Measurements from ENCODE around the gene UTP18.

UTP18 gene

DNA sequence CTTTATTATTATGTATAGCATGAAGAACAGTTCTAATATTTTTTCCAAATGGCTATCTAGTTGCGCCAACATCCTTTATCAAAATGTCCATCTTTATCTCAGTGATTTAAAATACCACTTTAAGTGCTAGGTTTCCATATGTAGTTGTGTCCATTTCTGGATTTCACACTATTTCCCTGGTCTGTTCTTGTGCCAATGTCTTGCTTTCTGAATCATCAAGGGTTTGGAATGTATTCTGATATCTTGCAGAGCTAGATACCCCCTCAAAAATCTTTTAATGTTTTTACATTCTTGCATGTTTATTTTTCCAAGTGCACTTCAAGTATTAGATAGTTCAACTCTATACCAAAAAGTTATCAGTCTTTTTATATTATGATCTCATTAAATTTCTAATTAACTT, 14.8 kb upstream of the UTP18 start:
- no peak for DNase-seq (ENCODE audit: low read depth)
- TF ChIP-seq, protein P1, sequence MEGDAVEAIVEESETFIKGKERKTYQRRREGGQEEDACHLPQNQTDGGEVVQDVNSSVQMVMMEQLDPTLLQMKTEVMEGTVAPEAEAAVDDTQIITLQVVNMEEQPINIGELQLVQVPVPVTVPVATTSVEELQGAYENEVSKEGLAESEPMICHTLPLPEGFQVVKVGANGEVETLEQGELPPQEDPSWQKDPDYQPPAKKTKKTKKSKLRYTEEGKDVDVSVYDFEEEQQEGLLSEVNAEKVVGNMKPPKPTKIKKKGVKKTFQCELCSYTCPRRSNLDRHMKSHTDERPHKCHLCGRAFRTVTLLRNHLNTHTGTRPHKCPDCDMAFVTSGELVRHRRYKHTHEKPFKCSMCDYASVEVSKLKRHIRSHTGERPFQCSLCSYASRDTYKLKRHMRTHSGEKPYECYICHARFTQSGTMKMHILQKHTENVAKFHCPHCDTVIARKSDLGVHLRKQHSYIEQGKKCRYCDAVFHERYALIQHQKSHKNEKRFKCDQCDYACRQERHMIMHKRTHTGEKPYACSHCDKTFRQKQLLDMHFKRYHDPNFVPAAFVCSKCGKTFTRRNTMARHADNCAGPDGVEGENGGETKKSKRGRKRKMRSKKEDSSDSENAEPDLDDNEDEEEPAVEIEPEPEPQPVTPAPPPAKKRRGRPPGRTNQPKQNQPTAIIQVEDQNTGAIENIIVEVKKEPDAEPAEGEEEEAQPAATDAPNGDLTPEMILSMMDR (conservative IDR thresholded peaks at IDR 0.05; ENCODE audit: control insufficient read depth, insufficient read depth, low read depth, low read length) = no peak
- no peak overlapping the region for H3K4me3 ChIP-seq (ENCODE audit: control insufficient read depth, low read depth, low read length)

GRCh38 chr17:51250314-51250840, 10.0 kb upstream of the UTP18 start:
- DNase-seq (ENCODE audit: low read depth) = no peak
- TF ChIP-seq, protein P1 (conservative IDR thresholded peaks at IDR 0.05; ENCODE audit: control insufficient read depth, insufficient read depth, low read depth, low read length) = no peak

GRCh38 chr17:51251010-51251409, 9.3 kb upstream of the UTP18 start:
- TF ChIP-seq, protein P1 (conservative IDR thresholded peaks at IDR 0.05; ENCODE audit: control insufficient read depth, insufficient read depth, low read depth, low read length) = no peak
- no peak overlapping the region for H3K4me3 ChIP-seq (ENCODE audit: control insufficient read depth, low read depth, low read length)
- DNase-seq (ENCODE audit: low read depth) = no peak

More at GRCh38 chr17:51250314-51250840, 10.0 kb upstream of the UTP18 start:
- H3K4me3 ChIP-seq (ENCODE audit: control insufficient read depth, low read depth, low read length) = no peak overlapping the region

GRCh38 chr17:51255673-51256072, 4.7 kb upstream of the UTP18 start:
- H3K4me3 ChIP-seq (ENCODE audit: control insufficient read depth, low read depth, low read length) = no peak overlapping the region
- DNase-seq (ENCODE audit: low read depth) = no peak
- TF ChIP-seq, protein P1 (conservative IDR thresholded peaks at IDR 0.05; ENCODE audit: control insufficient read depth, insufficient read depth, low read depth, low read length) = no peak

DNA sequence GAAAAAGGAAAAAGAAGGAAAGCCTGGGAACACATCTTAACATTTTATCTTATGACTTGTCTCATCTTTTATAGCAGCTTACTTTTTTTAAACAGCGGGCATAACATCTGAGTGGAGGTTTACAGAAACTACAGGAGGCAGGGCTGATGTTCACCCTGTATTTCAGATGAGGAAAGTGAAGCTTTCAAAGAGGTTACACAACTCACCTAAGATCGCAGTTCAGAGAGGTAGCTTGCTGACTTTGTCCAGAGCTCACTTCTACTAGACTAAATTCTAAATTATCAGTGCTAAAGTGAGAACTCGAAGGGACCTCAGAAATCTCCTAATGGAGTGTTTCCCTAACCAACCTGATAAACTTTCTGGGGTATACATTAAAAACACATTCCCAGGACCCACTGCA, 4.2 kb upstream of the UTP18 start:
- no peak overlapping the region for H3K4me3 ChIP-seq (ENCODE audit: control insufficient read depth, low read depth, low read length)
- TF ChIP-seq, protein P1 (conservative IDR thresholded peaks at IDR 0.05; ENCODE audit: control insufficient read depth, insufficient read depth, low read depth, low read length) = no peak
- DNase-seq (ENCODE audit: low read depth) = no peak

DNA sequence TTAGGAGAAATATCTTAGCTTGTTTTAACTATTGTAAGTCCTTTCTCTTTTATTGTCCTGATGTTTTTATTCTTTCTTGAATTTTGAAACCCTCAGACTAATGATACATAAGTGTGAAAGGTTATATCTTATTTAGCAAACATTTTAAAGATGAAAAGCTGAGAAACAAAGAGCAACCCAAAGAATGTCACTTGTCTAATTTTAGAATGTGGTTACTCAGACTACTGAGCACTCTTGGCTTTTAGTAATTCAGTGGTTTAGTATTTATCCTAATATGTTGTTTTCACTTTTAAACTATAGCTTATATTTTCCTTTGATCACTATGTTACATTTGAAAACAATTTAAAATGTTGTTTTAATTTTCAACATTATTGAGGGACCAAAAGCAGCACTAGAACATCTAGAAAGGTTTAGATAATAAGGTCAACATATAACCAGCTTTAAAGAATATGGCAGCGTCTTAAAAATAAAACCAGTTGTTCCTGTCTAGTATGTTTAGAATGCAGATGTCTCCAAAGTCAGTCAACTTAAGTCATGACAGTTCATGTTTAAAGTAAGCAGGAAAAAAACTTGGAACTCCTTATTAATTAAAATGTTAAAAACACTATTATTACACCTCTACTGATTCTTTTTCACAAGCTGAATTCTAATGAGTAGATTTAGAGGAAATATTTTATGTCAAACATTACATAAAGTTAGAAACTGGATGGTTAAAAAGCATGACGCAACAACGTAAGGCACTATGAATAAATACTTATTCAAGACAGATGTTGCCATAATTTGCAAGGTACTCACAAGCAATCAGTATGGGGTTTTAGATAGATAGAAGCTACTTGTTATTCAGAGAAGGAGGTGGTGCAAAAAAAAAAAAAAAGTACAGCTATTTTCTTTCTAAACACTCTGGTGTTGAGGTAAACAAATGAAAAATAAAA, 2.9 kb upstream of the UTP18 start:
- DNase-seq (ENCODE audit: low read depth) = peak; percentile 56
- TF ChIP-seq, protein P1 (conservative IDR thresholded peaks at IDR 0.05; ENCODE audit: control insufficient read depth, insufficient read depth, low read depth, low read length) = no peak
- no peak overlapping the region for H3K4me3 ChIP-seq (ENCODE audit: control insufficient read depth, low read depth, low read length)
